NCI-H187 treated with DMSO at 0.1 percent for 48 hours (cell line): ENCODE measurements around the gene KRTAP12-3.
"Not testable (repeated sequence)": the region's sequence is repeated elsewhere in the genome, so short reads cannot be mapped to it uniquely, and the experiment has no call there.

Experiments used
- DNase-seq: peaks from one replicate; lab custom pipeline; 2025; lab: John Stamatoyannopoulos, UW

The KRTAP12-3 gene

DNA sequence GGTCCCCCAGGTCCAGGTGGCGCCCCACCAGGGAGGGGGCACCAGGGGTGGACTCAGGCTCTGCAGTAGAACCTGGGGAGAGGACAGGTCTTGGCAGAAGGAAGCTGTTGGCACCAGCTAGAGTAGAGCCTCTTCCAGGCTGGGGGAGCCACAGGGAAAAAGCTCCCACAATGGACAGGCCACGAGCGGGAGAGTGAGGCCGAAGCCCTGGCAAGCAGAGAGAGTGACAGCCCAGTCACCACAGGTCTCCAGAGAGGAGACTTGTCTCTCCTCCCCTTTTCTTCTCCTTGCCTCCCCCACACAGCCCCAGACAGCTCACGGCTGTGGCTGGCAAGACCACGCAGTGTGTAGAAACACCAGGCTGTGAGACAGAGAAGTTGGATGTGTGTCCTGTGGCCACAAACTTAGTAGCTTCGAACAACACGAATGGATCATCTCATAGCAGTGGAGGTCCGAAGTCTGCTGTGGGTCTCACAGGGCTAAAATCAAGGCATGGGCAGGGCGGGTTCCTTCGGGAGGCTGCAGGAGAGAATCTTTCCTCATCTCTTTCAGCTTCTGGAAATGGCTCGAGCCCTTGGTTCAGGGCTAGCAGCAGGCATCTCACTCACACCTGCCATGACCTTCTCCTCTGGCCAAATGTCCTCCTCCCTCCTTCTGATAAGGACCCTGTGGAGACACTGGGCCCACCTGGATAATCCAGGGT lies 6.6 kb upstream of the KRTAP12-3 start:
- no peak for DNase-seq

DNA sequence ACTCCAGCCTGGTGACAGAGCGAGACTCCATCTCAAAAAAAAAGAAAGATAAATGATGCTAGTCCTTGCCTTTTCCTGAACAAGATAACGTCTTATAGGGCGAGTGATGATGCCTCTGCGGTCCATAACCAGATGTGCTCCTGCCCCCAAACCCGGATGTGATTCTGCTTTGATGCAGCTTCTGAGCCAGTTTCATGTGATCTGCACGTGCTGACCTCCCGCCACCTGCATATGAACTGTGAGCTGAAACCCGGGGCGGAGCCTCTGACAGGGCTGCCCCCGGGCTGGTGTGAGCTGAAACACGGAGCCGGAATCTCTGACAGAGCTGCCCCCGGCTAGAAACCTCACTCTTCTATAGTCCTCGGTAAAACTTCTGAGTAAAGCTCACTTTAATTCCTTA lies 4.6 kb upstream of the KRTAP12-3 start:
- DNase-seq = no peak

DNA sequence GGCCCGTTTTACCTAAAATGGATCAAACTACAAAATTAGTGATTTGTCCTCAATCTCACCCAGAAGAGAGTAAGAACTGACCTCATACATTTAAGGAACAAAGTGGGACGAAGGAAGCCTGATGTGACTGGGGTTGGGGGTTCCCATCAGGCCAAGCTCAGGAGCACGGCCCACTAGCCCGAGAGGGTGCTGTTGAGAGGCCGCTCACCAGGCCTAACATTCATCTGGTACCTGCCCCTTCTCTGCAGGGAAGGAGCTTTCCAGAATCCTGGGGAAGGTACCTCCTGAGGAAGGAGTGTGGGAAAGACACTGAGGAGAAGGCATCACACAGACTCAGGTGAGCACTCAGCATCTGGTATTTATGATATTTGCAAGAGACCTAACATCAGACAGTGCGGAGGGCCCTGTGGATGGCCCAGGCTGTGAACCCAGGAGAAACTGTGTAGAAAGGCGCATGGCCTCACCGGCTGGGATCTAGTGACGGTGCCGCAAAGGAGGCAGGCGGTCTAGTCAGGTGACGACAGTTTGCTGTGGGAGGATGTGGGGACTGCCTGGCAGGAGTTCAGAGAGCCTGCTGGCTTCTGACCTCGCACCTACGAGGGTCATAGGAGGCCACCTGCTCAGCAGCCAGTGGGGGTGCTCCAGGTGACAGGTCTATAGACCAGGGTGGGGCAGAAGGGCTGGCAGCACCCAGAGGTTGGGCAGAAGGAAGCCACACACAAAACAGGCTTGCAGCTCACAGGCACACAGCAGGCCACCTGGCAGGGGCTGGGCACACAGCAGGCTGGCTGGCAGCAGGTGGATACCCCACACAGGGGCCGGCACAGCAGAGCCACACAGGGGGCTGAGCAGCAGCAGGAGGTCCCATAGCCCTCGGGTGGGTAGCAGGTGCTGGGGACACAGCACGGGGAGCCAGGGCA lies 3.8 kb upstream of the KRTAP12-3 start:
- DNase-seq = no peak

DNA sequence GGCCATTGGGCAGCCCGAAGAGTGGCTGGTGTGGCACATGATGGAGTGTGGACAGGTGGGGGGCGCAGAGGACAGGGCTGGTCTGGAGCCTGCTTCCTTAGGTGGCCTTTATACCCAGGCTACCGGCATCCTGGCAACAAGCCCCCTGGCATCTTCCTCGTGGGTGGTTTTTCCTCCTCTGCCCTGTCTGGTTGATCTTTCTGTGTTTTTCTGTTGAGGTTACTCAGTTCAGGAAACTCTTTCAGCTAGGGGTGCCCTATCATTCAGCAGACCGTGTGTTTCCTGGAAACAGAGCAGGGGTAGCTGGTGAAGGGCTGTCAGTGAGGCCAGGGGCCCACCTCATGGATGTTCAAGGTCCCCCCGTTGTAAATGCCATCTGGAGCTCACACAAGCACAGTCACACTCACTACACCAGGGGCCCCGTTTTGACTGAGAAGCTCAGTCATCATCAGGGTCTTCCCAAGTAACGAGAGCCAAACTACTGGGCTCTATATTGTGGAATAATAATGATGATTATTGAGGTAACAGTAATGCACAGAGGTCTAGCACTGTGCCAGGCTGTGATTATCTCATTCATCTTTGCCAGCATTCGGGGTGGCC lies 3.1 kb upstream of the KRTAP12-3 start, which contains the start of gene KRTAP12-4:
Gene KRTAP12-4, minus strand, starts transcription at position 84 of the 600 bp plus-strand sequence. Its CDS starts 45 bp downstream, at position 39.
- no peak for DNase-seq

DNA sequence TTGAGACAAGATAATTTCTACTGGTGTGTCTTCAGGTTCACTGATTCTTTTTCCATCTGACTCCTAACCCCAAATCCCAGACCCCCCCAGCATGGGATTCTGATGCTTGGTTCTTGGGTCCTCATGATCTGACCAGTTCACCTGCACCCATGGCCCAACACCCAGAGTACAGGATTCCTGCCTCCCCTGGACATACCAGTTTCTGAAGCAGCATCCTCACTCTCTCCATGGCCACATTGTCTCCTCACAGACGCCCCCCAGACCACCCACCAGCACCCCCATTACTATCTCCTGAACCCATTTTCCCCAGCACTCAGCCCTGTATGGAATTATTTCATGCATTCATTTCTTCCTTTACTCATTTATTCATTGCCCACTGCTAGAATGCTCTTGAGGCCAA lies 864 bp upstream of the KRTAP12-3 start:
- DNase-seq = no peak

DNA sequence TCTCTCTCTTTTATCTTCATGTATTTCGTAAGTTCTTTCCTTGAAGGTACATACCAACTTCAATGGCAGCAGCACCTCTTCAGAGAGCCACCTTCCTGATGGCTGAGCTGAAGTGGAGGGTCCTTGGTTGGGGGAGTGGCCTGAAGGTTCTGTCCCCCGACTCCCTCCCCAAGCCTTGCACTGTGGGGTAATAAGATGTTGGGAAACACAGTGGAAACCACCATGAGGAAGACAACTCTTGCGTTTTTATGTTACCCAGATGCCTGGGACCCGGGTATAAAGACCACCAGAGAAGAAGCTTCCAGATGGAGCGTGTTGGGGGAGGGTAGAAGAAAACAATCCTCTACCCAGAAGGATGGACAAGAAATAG lies 794 bp downstream of the KRTAP12-3 start:
- no peak for DNase-seq

DNA sequence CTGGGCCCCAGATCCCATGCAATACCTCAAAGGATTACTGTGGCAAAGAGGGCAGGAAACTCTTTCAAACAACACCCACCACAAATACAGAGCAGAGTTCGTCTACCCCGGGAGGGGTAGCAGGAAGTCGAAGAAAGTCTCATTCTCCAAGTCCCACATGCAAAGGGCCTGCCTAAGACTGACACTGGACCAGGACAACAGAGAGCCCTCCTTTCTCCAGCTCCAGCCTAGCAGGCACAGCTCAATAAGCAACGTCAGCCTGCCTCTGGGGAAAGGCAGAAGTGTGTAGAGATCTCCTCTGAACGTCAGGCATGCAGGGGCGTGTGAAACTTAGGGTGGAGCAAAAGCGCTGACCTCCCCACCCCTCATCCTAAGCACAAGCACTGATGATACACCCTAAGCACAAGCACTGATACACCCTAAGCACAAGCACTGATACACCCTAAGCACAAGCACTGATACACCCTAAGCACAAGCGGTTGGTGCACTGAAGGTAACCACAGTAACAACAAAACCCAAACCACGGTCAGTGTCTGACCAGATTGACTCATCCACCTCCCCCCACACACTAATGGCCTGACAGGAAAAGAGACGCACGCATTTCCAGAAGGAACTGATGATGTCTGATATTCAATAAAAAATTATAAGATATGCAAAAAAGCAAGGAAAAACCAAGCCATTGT lies 1.3 kb downstream of the KRTAP12-3 start:
- no peak for DNase-seq

DNA sequence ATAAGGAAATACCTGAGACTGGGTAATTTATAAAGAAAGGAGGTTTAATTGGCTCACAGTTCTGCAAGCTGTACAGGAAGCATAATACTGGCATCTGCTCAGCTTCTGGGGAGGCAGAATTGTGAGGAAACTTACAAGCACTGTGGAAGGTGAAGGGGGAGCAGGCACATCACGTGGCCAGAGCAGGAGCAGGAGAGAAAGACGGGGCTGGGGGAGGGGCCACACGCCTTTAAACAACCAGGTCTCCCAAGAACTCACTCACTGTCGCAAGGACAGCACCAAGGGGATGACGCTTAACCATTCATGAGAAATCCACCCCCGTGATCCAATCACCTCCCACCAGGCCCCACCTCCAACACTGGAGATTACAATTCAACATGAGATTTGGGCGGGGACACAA lies 3.8 kb downstream of the KRTAP12-3 start:
- not testable (repeated sequence) for DNase-seq

DNA sequence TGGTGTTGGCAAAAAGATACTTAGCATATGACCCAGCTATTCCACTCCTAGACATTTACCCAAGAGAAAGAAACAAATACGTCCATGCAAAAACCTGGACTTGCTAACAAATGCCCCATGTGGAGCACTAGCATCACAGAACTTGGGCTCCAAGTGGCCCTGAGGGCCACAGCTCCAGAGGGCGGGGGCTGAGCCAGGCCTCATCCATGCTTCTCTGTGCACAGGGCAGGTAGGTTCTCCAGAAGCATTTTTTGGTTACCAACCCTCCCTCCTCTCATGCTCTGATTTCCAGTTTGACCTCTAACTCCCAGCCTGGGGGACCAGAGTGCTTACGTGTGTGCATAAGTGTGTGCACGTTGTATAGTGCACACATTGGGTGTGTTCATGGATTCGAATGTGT lies 7.0 kb downstream of the KRTAP12-3 start:
- no peak for DNase-seq

DNA sequence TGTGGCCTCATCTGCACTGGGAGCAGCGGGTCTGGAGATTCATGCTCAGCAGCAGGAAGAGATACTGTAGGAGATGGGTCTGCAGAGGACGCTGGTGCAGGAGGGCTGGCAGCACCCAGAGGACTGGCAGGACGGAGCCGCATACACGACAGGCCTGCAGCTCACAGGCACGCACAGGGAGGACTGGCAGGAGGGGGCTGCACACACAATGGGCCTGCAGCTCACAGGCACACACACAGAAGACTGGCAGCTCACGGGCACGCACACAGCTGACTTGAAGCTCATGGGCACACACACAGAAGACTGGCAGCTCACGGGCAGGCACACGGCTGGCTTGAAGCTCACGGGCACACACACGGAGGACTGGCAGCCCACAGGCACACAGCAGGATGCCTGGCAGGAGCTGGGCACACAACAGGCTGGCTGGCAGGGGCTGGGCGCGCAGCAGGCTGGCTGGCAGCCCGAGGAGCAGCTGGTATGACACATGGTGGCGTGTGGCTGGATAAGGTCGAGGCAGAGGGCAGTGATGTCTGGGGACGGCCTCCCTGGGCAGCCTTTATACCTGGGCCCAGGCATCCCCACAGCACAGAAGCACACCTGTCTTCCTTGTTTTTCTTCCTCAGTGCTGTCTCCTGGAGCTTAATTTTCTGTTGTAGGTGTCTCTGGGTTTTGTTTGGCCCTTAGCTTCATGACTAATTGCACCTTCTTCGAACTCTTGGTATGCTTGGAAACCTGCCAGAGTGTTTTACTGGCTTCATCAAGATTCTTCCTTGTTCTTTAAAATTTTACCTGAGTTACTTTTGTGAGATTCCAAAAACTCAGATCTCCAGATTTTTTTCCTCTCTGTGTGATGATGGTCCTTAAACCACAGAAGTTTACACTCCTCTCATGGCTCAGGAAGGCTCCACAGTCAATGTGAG lies 8.9 kb downstream of the KRTAP12-3 start, which contains the start of gene KRTAP12-2:
Gene KRTAP12-2, minus strand, starts transcription at position 527 of the 920 bp plus-strand sequence. Its CDS starts 41 bp downstream, at position 486.
- no peak for DNase-seq

DNA sequence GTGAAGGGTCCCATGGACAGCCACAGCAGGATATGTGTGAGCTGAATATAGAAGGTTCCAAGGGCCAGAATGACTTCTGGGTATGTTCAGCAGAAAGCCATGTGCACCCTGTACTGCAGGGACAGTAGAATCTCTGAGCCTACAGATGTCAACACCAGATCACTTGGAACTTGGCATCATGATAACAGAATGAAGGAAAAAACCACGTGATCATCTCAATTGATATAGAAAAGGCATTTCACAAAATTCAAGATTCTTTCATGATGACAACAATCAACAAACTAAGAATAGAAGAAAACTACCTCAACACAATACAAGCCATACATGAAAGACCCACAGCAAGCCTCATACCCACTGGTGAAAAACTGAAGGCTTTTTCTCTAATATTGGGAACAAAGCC lies 9.9 kb downstream of the KRTAP12-3 start:
- DNase-seq = no peak

DNA sequence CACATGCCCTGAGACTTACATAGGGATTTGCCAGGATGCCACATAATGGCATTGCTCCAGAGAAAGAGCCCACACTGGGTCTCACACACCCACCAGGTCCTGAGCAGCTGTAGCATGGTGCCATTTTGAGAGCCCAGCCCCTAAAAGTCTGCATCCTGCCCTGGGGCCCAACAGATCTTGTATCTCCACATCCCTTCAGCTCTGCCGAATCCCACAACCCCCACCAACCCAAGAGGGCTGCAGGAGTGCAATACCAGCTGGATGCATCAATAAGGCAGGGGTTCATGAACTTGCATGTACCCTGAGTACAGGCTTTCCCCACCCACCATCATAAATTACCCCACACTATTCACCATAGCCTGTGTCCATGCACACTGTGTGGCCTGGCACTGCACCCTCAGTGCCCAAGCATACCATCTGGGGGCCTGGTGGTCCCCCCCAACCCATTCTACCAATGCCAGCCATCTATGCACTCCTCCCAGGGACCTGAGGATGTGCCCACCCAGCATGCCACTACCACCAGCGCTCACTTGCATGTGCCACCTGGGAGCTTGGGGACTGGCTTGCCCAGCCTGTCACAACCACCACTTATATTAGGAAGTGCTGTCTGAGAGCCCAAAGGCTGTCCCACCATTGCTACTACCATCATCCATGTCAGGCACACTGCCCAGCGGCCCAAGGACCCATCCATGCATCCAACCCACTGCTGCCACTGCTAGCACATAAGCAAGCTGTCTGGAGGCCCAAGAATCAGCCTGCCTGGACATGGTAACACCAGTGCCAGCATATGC lies 13.1 kb downstream of the KRTAP12-3 start:
- no peak for DNase-seq

DNA sequence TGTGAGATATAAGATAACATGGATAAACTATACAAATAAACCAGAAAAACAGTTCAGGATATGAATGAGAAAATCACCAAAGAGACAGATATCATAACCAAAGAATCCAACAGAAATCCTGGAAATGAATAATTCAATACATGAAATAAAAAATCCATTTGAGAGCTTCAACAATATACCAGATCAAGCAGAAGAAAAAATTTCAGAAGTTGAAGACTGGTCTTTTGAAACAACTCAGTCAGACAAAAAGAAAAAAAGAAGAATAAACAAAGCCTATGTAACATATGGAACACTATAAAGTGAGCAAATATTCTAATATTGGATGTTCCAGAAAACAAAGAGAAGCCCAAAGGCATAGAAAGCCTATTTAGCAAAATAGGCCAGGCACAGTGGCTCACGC lies 14.2 kb downstream of the KRTAP12-3 start:
- DNase-seq = no peak

DNA sequence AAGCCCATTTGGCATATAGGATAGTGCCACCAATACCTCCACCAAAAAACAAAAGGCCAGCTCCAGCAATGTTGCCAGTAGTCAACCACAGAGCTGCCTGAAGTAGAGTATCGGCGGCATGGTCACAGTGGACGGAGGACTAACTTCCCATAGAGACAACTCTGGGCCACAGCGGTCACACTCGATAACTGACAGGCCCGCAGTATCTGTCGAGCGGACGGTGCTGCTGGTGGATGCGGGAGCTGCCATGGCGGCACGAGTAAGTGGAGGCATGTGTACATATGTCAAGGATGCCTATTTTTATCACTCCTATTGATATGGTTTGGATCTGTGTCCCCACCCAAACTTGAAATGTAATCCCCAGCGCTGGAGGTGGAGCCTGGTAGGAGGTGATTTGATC lies 20.1 kb downstream of the KRTAP12-3 start:
- DNase-seq = no peak

DNA sequence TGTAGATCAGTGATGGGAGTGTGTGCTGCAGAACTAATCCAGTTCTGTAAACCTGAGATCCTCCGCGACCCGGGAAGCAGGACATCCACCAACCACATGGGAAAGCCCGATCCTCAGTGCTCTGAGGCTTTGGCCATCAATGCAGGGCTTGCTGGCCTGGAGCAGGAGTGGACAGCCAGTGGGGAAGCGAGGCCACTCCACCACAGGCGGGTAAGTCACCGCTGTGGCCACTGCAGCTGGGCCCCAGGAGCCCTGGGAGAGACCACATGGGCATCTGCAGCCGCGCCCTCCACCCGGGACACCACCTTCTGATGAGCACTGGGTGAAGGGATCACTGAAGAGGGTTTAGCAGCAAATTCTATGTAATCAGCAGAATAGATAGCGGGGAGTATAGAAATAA lies 23.4 kb downstream of the KRTAP12-3 start:
- DNase-seq = no peak

DNA sequence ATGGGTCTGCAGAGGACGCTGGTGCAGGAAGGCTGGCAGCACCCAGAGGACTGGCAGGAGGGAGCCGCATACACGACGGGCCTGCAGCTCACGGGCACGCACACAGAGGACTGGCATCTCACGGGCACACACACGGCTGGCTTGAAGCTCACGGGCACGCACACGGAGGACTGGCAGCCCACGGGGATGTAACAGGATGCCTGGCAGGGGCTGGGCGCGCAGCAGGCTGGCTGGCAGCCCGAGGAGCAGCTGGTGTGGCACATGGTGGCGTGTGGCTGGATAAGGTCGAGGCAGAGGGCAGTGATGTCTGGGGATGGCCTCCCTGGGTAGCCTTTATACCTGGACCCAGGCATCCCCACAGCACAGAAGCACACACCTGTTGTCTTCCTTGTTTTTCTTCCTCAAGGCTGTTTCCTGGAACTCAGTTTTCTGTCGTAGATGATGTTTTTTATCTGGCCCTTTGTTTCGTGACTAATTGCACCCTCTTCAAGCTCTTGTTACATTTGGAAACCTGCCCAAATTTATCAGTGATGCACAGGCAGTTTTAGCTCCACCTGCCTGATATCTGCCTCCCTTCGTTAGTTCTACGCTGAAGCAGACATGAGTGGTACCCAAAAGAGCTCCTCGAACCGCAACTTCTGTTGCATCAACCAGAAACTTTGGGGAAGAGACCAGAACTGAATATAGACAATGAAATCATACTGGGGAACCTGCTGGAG lies 24.3 kb downstream of the KRTAP12-3 start, which contains the start of gene KRTAP12-1:
Gene KRTAP12-1, minus strand, starts transcription at position 303 of the 719 bp plus-strand sequence. Its CDS starts 40 bp downstream, at position 263.
- peak; percentile 77 for DNase-seq

DNA sequence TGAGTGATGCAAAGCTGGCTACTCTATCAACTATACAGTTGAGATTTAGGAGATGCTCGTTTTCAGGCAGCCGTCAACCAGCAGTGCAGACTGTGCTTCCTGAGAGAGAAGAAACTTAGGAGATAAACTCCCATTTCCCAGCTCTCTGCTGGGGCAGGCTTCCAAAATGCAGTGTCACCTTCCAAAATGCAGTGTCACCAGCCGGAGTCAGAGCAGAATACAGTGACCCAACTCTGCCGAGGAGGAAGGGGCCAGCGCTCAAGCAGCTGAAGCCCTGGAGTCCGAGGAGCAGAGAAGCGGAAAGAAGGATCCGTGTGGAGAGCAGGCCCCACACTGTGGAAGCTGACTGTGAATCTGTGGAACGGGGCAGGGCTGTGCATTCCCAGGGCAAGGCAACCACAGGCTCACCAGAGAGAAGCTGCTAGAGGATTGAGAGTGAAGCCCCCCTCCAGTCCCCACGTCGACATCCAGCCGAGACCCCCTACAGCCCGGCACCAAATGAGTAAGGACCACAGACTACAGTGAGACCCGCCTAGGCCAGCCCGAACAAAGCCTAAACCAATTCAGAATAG lies 24.9 kb downstream of the KRTAP12-3 start:
- DNase-seq = no peak

DNA sequence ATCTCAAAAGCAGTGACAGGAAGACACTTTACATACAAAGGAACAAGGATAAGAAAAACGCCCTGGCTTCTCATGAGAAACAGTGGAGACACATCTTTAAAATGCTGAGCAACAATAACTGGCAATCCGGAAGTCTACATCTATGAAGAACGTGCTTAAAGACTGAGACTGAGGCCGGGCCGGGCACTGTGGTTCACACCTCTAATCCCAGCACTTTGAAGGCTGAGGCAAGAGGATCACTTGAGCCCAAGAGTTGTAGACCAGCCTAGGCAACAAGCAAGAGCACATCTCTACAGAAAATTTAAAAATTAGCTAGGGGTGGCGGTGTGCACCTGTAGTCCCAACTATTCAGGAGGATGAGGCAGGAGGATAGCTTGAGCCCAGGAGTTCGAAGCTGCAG lies 26.3 kb downstream of the KRTAP12-3 start:
- DNase-seq = no peak

DNA sequence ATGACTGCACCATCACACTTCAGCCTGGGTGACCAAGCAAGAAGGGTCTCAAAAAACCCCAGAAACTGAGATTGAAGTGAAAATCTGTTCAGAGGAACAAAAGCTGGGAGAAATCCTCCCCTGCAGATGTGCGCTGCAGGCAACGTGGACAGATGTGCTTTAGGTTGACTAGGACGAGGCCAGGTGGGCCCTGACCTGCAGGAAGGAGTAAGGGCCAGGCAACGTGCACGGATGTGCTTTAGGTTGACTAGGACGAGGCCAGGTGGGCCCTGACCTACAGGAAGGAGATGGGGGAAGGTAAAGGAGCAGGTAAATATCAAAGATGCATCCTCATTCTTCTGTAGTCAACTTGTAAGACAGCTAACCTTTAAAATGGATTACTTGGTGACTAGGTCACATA lies 26.8 kb downstream of the KRTAP12-3 start:
- DNase-seq = no peak
